ENCODE results near the gene CTSS.

Gene CTSS

DNA sequence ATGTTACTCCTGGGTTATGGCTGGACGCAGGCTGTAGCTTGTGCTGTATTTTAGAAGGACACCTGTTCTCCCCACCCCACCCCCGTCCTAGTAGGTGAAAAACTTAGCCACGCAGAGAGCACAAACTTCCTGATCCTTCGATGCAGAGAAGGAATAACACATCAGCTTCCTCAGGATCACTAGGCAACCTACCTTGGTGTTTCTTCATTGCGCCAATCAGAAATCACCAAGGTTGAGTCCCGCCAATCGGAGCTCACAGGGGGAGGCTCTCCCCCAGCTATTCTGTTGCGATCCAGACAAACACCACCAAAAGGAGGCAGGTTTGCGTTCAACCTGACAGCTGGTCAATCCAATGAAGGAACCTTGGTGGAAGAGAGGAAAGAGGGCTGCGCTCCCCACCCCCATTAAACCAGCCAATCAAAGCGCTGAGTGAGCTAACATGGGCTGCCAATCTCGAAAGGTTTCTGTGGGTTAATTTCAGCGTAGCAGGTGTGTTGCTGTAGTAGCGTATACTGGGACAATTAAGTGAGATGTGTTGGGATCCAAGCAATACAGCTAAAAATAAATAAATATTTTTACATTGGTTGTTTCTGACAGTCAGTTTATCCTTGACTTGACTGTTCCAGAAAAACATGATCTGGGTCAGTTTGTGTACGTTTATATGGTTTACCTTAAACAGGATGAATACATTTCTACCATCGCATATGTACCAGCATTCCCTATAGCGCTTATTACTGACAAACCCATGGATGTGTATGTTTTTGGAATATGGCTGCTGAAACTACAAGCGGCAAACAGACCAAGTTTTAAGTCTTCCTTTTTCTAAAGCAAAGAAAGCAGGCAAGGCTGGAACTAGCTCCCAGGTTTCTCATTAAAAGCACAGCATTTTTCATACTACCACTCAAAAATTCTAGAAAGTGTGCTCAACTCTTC is 68.3 kb downstream of the CTSS start, which contains the start of gene GOLPH3L:
GOLPH3L (minus strand) TSS at position 160 of the 933 bp plus-strand sequence. CDS start 2,316 bp downstream, outside the sequence.
- DNase-seq (ENCODE audit: low spot score), result peak; percentile 98

DNA sequence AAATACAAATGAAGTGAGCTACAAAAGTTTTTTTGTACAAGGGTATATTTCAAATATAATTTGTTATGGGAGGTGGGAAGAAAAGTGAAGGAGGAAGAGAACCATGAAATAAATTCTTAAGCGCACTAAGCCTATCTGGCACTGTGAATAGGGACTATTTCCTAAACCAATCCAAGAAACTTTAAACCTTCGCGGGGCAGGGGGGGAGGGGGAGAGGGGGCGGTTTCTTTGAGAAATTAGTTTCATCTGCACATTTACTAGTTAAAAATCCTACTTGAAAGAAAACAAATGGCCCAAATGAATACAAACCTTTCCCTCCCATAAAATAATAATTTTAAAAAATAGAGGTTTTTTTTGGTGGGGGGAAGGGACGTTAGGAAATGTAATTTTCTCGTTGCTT is 69.0 kb downstream of the CTSS start:
- DNase-seq (ENCODE audit: low spot score), result no peak

- no peak for DNase-seq (ENCODE audit: low spot score)
Measured at GRCh38 chr1:150696162-150696561, 69.4 kb downstream of the CTSS start.

DNA sequence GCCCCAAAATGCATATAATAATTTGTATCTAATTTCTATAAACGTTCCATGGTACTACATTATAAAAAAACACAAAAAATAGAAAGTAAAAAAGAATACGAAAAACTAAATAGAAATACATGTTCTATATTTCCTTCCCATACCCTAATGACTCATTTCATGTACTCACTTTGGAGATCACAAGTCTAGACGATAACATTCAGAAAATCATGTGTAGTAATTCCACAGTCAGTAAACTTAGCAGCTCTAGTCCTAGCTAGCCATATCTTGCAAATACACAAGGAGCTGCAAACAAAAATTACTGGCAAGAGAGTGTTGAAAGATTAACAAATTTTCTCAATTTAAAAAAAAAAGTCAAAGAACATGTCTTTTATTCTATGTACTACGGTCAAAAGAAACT is 70.0 kb downstream of the CTSS start:
- DNase-seq (ENCODE audit: low spot score), result no peak

DNA sequence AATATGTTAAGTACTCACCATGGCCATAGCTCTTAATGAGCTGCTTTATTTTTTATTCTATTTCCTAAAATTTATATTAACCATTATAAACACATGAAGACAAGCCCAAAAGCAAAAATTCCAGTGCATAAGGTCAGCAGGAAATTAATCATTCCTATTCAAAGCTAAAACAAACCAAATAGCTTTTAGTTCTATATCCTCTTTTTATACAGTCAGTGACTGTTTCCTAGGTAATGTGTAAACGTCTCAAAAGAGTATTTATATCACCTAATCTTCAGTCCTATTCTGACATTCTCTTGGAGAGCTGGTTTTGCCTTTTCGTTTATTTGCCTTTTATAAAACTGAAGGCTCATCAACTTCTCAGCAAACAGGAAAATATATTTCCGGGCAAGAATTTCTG is 72.9 kb downstream of the CTSS start:
- no peak for DNase-seq (ENCODE audit: low spot score)

DNA sequence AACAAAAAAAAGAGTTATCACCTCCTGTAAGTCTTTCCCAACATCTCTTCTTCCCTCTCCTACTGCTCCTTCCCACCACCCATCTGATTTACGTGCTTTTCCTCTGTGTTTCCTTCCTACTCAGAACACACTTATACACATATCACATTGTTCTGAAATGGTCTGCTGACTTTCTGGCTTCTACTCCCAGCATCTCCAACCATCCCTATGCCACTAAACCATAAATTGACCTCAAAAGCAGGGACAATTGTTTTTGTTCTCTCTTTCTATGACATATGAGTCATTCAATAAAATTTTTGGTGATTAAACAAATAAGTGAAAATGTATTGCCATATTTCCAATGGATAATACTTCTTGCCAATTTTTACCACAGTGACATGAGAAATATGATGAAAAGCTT is 76.8 kb downstream of the CTSS start:
- DNase-seq (ENCODE audit: low spot score), result no peak

GRCh38 chr1:150686275-150686674 is 79.3 kb downstream of the CTSS start:
- no peak for DNase-seq (ENCODE audit: low spot score)

DNA sequence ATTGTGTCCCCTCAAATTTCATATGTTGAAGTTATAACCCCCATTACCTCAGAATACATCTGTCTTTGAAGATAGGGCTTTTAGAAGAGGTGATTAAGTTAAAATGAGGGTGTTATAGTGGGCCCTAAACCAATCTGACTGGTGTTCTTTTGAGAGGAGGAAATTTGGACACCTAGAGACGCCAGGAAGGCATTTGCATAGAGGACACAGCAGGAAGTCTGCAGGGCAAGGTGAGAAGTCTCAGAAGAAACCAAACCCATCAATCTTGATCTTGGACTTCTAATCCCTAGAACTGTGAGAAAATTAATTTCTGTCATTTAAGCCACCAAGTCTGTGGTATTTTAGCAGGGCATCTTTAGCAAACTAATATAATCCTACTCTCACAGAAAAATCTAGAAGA is 81.7 kb downstream of the CTSS start:
- DNase-seq (ENCODE audit: low spot score), result no peak

Data from putamen (tissue), 1 donor.